ENCODE results near the gene MRGPRD.
"Not testable (repeated sequence)": the region's sequence is repeated elsewhere in the genome, so short reads cannot be mapped to it uniquely, and the experiment has no call there.

MRGPRD gene

DNA sequence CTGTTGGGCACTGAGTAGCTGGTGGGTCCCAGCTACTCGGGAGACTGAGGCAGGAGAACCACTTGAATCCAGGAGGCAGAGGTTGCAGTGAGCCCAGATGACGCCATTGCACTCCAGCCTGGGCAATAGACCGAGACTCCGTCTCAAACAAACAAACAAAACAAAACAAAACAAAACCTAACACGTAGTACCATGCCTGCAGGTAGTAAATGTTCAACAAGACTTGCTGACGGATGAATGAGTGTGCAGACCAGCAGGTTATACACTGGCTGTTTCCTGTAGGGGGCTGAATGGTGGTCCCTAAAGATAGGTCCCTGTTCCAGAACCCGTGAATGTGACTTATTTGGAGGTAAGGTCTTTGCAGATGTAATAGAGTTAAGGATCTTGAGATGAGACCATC, 12.8 kb upstream of the MRGPRD start:
- DNase-seq = no peak

DNA sequence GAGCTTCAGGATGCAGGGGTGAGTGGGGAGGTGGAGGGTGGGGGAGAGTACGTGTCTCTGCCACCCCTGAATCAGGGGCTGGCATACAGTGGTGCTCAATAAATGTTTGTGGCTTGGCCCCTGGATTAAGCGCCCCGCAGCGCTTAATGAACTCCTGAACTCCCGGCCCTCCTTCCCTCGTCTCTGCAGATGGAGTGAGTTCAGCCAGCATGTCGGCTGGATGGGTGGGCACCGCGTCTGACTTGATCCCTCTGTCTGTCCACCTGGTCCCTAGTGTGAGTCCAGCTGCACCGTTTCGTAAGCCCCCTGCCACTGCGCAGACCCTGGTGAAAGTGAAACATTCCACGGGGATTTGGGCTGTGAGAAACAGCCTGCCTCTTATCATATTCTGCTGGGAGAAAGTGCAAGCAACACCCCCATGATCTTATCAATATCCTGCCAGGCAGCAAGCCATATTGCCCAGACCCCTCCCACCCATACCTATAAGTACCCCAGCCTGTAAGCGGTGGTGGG, 12.0 kb upstream of the MRGPRD start:
- DNase-seq = no peak

DNA sequence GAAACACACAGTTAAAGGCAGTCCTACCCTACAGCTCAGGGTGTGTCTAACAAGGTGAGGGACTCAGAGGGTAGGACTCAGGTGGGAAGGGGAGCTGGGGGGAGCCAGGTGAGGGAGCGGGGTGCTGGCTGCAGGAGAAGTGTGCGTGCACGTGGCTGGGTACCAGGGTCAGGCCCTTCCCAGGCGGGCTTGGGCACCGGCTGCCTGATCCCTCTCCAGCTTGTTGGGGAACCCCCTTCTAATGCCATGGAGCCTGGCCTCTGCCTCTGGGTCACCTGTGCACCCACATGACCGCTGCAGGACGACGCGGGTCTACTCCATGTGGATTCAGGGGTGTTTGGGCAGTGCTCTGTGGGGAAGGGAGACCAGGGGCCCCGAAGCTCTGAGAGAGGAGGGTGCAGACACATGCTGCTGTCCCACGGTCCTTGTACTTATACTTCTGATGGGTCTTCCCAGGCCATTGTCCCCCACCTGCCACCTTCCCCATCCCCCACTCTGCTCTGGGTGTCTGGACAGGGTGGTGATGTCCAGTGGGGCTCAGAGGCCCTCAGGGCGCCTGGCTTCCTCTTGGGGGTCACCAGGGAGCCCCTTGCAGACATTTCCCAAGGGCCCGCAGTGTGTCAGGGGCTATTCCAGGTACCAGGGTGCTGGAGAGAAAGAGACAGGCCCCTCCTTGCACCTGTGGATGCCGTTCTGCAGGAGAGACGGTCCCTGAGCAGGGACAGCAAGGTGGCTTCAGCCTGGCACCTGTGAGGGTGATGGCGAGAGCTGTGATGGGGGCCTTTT, 10.4 kb upstream of the MRGPRD start:
- DNase-seq = no peak

DNA sequence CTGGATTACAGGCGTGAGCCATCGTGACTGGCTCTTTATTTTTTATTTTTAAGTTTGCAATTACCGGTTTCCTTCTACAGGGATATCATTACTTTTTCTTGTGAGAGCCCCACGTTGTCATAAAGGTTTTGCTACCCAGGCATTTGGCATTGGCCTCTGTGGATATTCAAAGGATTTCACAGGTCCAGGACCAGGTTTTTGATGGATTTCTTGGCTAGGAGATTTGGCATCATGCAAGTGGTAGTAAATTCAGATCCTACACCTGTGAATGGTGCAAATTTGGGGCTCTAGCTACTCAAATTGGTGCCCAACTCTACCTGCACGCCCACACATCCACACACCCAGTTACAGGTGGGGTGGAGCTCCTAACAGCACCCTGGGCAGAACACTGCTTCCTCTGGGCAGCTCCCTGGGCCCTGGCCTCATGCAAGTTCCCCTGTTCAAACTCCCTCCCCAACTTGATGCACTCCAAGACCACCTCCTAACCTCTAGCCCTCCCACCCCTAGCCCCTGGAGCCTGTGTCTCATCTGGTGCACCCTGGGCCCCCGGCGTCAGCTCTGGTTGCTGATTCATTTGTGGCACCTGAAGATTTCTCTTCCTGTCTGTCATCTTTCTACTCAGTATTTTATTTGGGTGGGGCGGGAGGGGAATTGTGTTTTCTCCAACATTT, 9.3 kb upstream of the MRGPRD start:
- DNase-seq = no peak

DNA sequence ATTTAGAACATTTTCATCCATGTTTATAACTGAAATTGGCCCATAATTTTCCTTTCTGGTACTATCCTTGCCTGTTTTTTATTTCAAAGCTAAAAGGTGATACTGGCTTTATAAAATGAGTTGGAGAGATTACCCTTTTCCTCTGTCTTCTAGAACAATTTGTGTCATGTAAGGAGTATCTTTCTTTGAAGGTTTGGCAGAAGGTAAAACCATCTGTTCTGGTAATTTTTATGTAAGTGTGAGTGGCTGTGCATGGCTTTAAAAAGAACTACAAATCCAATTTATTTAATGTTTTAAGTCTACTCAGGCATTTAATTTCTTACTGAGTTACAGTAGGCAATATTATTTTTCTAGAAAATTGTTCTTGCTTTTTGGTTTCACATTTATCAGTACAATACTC, 7.7 kb upstream of the MRGPRD start:
- no peak for DNase-seq

DNA sequence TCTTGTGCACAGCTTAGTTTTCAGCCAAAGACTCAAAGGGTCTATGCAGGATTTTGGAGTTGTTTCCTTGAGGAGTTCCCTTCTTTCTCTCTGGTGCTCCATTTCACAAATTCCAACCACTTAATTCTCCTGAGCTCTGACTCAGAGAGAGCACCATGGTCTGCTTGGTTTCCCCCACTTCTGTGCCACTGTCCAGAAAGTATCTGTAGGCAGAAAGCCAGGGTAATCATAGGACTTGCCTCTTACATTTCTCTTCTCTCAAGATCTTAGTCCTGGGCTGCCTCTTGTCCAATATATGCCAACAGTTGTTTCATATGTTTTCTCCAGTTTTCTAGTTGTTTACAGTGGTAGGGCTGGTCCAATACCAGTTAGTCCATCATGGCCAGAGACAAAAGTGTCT, 6.4 kb upstream of the MRGPRD start:
- no peak for DNase-seq

DNA sequence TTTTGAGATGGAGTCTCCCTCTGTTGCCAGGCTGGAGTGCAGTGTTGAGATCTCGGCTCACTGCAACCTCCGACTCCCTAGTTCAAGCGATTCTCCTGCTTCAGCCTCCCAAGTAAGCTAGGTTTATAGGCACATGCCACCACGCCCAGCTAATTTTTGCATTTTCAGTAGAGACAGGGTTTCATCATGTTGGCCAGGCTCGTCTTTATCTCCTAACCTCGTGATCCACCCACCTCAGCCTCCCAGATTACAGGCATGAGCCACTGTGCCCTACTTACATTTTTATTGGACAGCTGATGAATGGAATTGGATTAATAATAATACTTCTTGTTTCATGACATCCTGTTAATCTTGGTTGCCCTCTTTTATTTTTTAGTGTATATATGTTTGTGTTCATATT, 3.0 kb upstream of the MRGPRD start:
- DNase-seq = no peak

DNA sequence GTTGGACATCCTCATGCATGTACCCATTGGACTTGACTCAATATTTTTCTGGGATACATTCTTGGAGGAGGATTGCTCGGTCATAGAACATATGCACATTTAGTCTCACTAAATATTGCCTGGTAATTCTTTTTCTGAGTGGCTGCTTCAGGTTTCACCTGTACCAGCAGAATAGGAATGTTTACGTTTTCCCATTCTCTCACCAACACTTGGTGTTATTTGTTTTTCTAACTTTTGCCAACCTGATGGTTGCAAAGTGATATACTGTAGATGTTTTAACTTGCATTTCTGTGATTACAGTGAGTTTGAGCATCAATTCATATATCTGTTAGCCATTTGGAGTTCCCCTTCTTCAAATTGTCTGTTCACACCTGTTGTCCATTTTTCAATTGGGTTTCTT, 1.3 kb upstream of the MRGPRD start:
- DNase-seq = no peak

DNA sequence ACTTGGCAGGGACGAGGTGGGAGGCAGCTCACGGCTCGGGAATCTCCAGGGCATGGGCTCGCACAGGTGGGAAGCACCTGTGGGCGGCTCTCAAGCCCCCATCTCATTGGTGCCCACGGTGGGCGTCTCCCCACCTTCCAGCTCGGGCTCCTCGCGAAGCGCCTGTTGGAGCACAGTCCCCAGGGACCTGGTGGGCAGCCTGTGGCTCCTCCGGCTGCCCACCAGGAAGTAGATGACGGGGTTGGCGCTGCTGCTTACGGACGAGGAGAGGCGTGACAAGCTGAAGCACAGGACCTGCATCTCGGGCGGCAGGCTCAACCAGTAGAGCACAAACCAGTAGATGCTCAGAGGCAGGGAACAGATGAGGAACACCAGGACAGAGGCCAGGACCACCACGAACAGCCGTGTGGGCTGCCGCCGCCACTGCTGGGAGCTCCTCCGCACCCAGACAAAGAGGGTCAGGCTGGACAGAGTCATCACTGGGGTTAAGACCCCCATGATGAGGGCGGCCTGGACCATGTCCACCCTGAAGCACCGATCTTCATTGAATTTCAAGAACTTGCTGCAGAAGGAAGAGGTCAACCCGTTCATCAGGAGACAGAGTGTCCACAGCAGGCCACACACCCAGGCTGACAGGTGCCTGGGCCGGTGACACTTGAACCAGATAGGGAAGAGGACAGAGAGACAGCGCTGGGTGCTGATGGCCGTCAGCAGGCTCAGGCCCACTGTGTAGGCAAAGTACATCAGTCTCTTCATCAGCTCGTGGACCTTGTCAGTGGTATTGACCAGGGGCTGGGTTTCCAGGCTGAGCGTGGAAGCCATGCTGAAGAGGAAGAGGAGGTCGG, 633 bp downstream of the MRGPRD start:
- no peak for DNase-seq

DNA sequence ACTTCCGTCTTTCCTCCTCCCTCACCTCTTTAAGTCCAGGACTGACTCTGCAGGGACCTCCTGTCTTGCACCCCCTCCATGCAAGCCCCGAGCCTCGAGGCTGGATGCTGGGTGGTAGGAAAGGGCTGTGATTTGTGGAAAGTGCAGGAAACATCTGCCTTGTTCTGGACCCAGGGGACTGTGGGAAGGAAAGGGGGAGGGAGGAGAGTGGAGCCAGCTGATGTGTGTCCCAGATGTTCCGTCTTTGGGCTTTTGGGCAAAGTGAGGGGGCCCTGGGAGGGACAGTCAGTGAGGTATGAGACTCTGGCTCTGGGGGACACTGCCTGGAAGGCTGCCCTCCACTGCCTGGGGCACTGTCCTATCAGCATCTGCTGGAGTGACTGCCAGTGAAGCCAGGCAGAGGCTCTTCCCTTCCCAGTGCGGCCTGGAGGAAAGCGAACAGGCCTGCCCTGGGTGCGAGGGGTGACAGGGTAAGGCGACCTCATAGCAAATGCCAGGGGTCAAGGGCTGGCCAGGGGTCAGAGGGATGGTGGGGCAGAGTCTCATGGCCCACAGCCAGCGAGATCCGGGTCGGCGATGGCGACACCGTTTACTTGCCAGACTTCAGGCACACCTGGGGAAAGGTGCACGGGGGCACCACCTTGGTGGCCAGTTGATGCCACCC, 1.7 kb downstream of the MRGPRD start:
- no peak for DNase-seq

DNA sequence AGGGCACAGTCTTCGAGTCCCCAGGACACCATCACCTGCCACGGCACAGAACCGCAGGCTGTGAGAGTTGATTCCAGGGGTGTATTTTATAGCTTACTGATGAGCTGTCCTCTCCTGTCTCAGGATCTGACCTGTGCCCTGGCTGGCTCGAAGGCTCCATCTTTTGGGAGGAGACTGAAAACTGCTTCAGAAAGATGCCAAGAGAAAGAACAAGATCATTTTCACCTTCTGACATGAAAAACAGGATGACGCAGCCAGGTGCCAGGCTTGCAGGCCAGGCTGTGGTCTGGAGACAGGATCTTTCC, 2.2 kb downstream of the MRGPRD start:
- DNase-seq = no peak

DNA sequence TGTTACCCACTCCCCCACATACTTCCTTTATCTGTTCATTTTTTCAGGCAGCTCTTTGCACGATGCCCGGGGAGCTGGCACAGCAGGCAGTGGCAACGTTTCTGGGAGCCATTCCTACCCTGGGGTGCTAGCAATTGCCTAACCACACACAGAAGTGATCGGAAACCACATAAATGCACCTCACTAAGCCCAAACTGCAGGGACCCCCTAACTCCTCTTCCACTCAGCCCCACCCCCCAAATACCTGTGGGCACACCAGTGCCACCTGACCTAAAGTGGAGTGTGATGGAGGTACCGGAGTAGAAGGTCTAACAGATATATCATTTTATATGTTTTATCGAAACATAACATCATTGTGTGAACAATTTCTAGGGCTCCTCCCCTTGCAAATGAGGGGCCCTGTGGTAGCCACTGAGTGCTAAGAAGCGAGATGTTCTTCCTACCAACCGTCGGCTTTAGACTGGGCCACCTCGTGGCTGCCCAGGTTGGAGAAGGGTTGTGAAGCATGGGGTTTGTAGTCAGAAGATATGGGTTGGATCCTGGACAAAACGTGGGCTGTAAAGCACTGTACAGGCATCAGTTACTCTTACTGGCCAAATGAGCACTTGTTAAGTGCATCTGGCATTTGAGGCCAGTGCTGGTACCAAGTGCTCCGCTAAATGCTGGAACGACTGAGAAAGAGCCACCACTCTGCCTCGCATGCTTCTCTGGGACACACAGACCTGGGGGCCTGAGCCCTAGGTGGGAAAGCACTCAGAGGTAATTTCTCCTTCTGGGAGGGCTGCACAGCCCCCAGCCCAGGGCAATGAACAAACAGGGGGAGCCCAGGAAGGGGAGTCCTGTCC, 2.8 kb downstream of the MRGPRD start:
- no peak for DNase-seq

DNA sequence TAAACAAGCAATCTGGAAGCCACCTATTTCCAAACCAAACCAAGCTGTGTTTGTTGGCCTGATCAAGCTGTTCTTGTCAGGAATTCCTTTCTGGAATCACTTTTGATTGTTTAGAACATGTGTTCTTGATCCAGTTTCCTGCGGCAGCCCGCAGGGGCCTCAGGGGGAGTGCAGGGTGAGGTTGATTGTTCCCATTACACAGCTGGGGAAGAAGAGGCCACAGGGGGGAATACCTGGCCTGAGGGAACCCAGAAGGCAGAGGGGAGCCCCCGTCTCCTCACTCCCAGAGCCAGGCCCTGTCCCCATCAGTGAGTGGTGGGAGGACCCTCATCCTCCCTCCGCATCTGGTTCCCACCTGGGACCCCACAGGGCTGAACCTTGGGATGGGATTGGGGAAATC, 4.2 kb downstream of the MRGPRD start:
- no peak for DNase-seq

DNA sequence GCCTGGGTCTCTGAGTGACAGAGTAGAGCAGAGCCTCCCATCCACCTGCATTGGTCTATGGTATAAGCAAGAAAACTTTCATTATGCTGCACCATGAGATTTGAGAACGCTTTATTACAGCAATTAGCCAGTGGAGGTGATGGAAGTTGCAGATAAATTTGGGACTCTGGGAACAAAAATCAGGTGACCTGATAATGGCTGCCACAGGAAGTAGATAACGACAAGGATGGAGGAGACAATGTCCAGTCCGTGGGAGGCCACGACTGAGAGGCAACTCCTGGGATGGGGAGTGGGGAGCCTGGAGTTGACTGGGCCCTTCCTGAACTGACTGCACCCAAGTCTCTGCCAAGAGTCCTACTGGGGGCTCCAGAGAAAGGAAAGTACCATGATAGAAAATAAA, 4.7 kb downstream of the MRGPRD start:
- no peak for DNase-seq

DNA sequence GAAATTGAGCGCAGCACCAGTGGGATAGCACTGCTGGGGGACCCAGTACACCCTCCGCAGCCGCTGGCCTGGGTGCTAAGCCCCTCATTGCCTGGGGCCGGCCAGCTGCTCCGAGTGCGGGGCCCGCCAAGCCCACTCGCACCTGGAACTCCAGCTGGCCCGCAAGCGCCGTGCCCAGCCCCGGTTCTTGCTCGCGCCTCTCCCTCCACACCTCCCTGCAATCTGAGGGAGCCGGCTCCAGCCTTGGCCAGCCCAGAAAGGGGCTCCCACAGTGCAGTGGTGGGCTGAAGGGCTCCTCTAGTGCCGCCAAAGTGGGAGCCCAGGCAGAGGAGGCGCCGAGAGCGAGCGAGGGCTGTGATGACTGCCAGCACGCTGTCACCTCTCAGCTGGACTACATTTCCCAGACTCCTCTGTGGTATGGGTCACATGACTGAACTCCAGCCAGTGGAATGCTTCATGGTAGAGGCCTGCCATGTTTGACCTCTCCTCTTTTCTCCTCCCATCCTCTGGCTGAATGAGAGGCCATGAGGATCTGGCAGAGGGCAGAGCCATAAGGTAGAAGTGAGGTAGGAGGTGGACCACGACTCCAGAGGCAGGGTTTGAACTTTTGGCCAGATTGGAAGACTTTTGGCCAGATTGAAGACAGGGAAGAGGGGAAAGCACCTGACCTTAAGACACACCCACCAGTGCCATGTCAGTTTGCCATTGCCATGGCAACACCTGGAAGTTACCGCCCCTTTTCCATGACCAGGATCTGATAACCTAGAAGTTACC, 6.2 kb downstream of the MRGPRD start:
- DNase-seq = no peak

DNA sequence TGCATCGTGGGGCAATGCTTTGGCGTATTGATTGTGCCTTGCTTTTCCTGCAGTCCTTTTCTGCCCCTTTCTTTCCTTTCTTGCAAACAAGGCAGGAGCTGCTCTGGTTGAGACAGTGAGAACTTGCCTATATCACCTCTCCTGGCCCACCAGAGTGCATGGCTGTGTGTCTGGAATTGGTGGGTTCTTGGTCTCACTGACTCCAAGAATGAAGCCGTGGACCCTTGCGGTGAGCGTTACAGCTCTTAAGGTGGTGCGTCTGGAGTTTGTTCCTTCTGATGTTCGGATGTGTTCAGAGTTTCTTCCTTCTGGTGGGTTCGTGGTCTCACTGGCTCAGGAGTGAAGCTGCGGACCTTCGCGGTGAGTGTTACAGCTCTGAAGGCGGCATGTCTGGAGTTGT, 7.1 kb downstream of the MRGPRD start:
- not testable (repeated sequence) for DNase-seq

DNA sequence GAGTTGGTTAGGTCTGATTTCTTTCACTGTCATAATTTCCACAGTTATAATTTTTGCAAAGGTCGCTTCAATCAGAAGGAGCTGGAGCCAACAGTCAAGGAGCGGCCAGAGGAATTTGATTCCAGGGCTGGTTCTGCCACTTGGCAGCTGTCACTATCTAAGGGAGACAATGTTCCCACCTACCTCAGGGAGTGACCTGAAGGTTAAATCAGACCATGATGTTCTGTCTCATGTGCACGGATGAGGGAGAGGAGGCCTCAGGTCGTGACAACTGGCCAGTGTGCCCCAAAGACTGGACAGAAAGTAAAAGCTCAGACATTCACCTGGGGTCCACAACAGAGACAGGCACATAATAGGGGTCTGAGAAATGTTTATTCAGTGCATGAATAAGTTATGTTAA, 7.6 kb downstream of the MRGPRD start:
- DNase-seq = no peak

DNA sequence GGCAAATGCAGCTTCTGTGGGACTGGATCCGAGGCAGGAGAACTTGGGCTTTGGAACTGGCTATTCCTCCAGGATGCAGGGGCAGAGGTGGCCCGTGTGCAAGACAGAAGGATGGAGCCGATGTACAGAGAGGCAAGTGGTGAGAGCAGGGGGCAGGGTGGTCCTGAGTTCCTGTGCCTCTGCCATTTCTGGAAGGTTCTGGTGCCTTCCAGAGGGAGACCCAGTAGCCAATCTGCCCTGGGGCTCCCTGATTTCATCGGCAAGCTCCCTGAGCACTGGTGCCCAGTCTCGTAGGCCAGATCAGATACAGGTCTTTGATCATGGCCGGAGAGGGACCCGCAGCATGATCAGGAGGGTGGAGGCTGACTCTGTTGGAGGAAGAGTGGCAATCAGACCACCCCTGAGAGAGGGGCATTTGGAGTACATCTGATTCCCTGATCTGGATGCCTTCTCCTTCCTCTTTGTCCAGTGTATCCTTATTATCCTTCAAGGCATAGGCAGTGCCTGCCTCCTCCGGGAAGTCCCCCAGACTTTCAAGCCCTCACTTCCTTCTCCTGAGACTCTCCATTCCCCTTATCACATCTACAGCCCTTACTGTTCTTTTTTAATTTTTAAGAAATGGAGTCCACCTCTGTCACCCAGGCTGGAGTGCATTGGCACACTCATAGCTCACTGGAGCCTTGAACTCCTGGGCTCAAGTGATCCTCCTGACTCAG, 9.7 kb downstream of the MRGPRD start:
- no peak for DNase-seq

DNA sequence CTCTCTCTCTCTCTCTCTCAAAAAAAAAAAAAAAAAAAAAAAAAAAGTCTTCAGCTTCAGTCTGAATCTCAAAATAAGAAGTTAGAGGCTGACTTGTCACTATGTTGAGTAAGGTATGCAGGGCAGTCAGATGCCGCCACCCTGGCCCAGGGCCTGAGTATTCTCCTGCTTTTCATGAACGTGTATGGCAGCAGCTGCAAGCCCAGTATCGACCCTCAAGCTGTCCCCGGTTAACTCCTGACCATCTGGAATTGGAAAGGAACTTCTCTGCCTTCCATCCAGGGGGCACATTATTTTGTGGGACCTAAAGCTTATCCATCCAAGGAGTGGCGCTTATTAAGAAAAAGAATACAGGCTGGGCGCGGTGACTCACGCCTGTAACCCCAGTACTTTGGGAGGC, 11.4 kb downstream of the MRGPRD start:
- no peak for DNase-seq

DNA sequence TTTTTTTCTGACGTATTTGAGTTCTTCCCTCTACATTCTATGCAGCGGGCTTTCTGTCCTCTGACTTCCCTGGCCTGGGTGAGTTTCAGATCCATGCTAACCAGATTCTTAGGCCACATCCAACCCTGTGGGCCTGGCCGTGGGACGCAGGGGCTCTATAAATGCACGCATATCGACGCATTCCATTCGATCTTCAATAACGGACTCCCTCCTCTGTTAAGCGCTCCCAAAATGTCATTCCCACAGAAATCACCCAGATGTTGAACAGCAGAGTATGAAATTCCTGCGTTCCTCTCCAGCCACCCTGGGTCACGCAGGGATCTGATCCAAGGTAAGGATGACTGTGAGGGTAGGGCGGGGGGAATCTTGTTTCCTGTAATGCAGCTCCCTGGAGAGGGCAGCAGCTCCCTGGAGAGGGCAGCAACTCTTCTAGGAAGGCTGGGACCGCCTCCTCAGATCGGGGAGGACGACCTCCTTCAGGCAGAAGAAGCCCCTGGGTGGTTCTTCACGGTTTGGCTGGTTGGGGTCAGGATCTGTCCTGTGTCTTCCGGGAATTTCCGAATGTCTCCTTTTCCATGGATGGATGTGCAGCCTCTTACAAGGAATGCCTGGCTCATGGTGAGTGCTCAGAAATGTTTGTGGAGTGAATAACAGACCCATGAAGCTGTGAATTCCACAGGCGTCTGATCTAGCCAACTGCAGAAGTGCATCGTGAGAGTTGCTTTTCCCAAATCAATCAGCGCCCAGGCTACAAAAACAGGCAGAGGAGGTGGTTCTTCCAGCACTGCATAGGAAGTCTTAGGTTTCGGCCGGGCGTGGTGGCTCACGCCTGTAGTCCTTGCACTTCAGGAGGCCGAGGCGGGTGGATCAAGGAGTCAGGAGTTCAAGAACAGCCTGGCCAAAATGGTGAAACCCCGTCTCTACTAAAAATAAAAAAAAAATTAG, 12.2 kb downstream of the MRGPRD start:
- no peak for DNase-seq

All from NCI-H187 (cell line).